Activated CD4-positive, alpha-beta memory T cell treated with anti-CD3 and anti-CD28 coated beads, Interleukin-2, amount 10 ng/mL, durations not matched to agents 7 days and 5 days (primary cell): Measurements from ENCODE around the gene FNDC3A. TPM values are rescaled to one million over a fixed set of nuclear protein-coding genes. Genes with fewer than 3 reads are reported as not detected.

Experiments
- CTCF ChIA-PET: fragments of 350-600 bp; sonication (Branson Sonifier 250); formaldehyde crosslinking; loops from one replicate; lab custom pipeline; 2021; ENCODE audit warnings: antibody characterized with exemption, inconsistent platforms; lab: Charles Lee
- POLR2A ChIA-PET: fragments of 350-600 bp; sonication (Branson Sonifier 250); formaldehyde crosslinking; loops from one replicate; lab custom pipeline; 2021; ENCODE audit warnings: antibody characterized with exemption; lab: Charles Lee
- DNase-seq: peaks from one replicate; pipeline ENCODE4 v3.0.0-alpha.2; 2020
- H3K27ac Mint-ChIP-seq: one replicate; pipeline ENCODE4 v1.8.0; 2021; ENCODE audit warnings: mild to moderate bottlenecking, mixed read lengths
- H3K27me3 Mint-ChIP-seq: one replicate; pipeline ENCODE4 v1.8.0; 2021; ENCODE audit warnings: mixed read lengths
- H3K36me3 Mint-ChIP-seq: one replicate; pipeline ENCODE4 v1.8.0; 2021; ENCODE audit warnings: low read depth, mixed read lengths
- H3K4me1 Mint-ChIP-seq: one replicate; pipeline ENCODE4 v1.8.0; 2021; ENCODE audit warnings: mixed read lengths
- H3K4me3 Mint-ChIP-seq: one replicate; pipeline ENCODE4 v1.8.0; 2021; ENCODE audit warnings: mild to moderate bottlenecking, mixed read lengths
- H3K9me3 Mint-ChIP-seq: one replicate; pipeline ENCODE4 v1.8.0; 2021; ENCODE audit warnings: mixed read lengths
- total RNA-seq, 2 experiments: library from RNA; stranded (reverse); gene quantifications; one replicate each; pipeline ENCODE4 v1.2.3, GENCODE V29; 2021

Gene FNDC3A
- total RNA-seq, 2 experiments from 2014 or later = 27.0 to 27.8 TPM

DNA sequence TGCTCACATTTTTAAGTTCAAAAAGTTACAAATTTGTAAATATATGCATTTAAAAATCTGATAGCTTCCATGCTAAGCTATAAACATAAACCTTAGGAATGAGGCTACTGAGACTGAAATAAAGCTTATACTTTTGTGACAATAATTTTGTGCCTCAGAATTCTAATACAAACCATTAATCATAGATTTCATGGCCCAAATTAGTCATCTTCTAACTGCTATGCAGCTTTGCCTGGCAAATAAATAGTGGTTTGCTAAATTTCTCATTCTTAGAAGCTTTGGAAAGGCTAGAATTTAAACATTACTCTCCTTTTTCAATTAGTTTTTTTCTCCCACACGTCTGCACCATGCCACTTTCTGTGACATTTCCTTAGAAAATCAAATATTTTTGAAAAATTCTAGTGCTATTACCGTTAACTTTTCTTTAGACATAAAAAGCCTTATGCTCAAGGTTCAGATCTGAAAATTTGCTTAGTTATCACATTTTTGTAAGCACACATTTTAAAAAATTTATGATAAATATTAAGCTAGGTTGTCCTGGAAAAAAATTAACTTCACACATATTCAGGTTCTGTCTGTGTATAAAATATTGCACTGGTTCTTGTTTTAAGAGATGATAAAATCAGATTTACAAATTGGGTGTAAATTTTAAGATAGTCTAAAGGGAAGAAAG, 46.9 kb downstream of the FNDC3A start:
- H3K9me3 Mint-ChIP-seq = peaks cover 15% of the 10 kb centered on the region
- H3K4me3 Mint-ChIP-seq = no peak overlapping the region
- H3K4me1 Mint-ChIP-seq = peaks cover 7% of the 10 kb centered on the region
- ChIA-PET CTCF (no interaction called here), POLR2A (interaction anchor here (1.1 kb wide), 1 partner anchor 46 kb away, joined by 3 read pairs; no protein-coding TSS in a partner anchor)
- no peak overlapping the region for H3K27ac Mint-ChIP-seq
- H3K36me3 Mint-ChIP-seq = peaks cover 32% of the 10 kb centered on the region
- H3K27me3 Mint-ChIP-seq = no peaks in the 10 kb centered on the region
- DNase-seq = no peak

DNA sequence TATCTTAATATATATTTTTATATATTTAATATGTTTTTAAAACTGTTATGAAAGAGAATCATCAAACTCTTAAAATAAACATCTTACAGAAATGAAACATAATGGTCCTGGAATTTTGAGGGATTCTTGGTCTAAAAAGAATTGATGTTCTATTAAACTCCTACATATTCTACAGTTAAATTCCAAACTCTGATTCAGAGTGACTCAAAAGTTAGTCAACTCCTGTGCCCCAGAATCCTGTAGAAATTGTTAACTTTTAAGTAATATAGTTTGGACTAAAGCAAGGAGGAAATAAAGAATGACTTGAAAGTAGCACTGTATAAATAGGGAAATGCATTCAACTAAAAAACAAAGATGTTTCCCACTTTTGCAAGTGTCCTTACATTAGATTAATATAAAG, 47.7 kb downstream of the FNDC3A start:
- peaks cover 36% of the 10 kb centered on the region for H3K36me3 Mint-ChIP-seq
- H3K9me3 Mint-ChIP-seq = peaks cover 16% of the 10 kb centered on the region
- no peaks in the 10 kb centered on the region for H3K27me3 Mint-ChIP-seq
- DNase-seq = no peak
- peaks cover 8% of the 10 kb centered on the region for H3K4me1 Mint-ChIP-seq
- ChIA-PET CTCF (no interaction called here), POLR2A (no interaction called here)
- H3K4me3 Mint-ChIP-seq = no peak overlapping the region
- no peak overlapping the region for H3K27ac Mint-ChIP-seq

DNA sequence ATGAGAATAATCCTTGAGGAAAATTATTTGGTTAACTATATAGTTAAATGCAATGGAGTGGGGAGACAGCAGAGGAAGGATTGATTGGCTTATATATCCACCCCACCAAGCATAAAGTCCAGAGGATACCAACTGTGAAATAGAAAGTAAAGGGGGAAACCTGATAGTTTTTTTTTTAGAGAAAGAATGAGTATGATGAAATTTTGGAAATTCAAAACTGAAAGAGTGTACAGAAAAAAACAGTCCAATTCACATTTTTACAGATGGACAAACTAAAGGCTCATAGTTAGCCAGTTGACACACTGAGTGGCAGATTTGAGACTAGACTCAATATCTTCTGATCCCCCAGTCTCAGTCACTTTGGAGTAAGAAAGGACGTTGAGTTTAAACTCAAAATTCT, 51.1 kb downstream of the FNDC3A start:
- ChIA-PET POLR2A (no interaction called here), CTCF (no interaction called here)
- Mint-ChIP-seq H3K27me3 (no peaks in the 10 kb centered on the region), H3K4me1 (peaks cover 3% of the 10 kb centered on the region), H3K9me3 (peaks cover 21% of the 10 kb centered on the region), H3K27ac (no peak overlapping the region), H3K4me3 (no peak overlapping the region), H3K36me3 (peaks cover 49% of the 10 kb centered on the region)
- no peak for DNase-seq

DNA sequence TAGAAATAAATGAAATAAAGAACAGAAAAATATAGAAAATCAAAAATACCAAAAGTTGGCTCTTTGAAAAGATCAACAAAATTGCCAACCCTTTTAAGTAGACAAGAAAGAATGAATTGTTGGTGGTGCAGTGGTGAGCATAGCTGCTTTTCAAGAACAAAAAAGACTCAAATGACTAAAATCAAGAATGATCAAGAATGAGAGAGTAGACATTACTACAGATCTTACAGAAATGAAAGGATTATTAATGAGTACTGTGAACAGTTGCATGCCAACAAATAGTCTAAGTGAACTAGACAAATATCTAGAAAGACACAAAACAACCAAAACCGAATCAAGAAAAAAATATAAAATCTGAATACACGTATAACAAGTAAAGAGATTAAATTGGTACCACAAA, 53.9 kb downstream of the FNDC3A start:
- Mint-ChIP-seq H3K4me3 (no peak overlapping the region), H3K9me3 (peaks cover 16% of the 10 kb centered on the region), H3K36me3 (peaks cover 41% of the 10 kb centered on the region), H3K27ac (no peak overlapping the region), H3K27me3 (no peaks in the 10 kb centered on the region), H3K4me1 (peaks cover 1% of the 10 kb centered on the region)
- CTCF ChIA-PET = no interaction called here
- no peak for DNase-seq
- POLR2A ChIA-PET = no interaction called here

DNA sequence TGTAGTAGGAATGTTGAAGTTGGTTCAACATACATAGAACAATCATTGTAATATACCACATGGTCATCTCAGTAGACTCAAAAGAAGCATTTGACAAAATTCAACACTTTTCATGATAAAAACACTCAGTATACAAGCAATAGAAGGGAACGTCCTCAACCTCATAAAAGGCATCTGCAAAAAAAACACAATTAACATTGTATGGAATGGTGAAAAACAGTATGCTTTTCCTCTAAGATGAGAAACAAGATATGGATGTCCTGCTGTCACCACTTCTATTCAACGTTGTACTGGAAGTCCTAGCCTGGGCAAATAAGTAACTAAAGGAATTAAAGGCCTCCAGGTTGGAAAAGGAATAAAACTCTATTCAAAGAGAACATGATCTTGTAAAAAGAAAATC, 54.5 kb downstream of the FNDC3A start:
- peaks cover 1% of the 10 kb centered on the region for H3K4me1 Mint-ChIP-seq
- POLR2A ChIA-PET = no interaction called here
- H3K27me3 Mint-ChIP-seq = no peaks in the 10 kb centered on the region
- peaks cover 16% of the 10 kb centered on the region for H3K9me3 Mint-ChIP-seq
- no peak for DNase-seq
- H3K36me3 Mint-ChIP-seq = peaks cover 41% of the 10 kb centered on the region
- CTCF ChIA-PET = no interaction called here
- H3K4me3 Mint-ChIP-seq = no peak overlapping the region
- no peak overlapping the region for H3K27ac Mint-ChIP-seq

GRCh38 chr13:49040872-49041271, 65.2 kb downstream of the FNDC3A start:
- DNase-seq = no peak
- Mint-ChIP-seq H3K9me3 (no peaks in the 10 kb centered on the region), H3K27ac (no peak overlapping the region), H3K4me3 (no peak overlapping the region), H3K27me3 (no peaks in the 10 kb centered on the region), H3K4me1 (peaks cover 2% of the 10 kb centered on the region), H3K36me3 (peaks cover 27% of the 10 kb centered on the region)
- CTCF ChIA-PET = no interaction called here
- POLR2A ChIA-PET = no interaction called here

DNA sequence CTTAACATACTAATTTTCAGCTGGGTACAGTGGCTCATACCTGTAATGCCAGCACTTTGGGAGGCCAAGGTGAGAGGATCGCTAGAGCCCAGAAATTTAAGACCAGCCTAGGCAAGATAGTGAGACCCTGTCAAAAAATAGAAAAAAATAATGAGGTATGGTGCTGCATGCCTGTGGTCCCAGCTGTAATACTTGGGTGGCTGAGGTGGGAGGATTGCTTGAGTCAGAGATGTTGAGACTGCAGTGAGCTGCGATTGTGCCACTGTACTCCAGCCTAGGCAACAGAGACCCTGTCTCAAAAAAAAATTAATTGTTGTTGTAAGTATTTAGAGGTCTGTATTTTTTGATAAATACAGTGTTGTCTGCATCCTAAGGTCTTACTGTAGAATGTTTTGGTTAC, 66.8 kb downstream of the FNDC3A start:
- POLR2A ChIA-PET = no interaction called here
- no peak for DNase-seq
- H3K9me3 Mint-ChIP-seq = peaks cover 4% of the 10 kb centered on the region
- CTCF ChIA-PET = no interaction called here
- H3K36me3 Mint-ChIP-seq = peaks cover 35% of the 10 kb centered on the region
- no peaks in the 10 kb centered on the region for H3K27me3 Mint-ChIP-seq
- H3K4me3 Mint-ChIP-seq = no peak overlapping the region
- peaks cover 2% of the 10 kb centered on the region for H3K4me1 Mint-ChIP-seq
- no peak overlapping the region for H3K27ac Mint-ChIP-seq

- ChIA-PET POLR2A (no interaction called here), CTCF (no interaction called here)
- Mint-ChIP-seq H3K27me3 (no peaks in the 10 kb centered on the region), H3K9me3 (peaks cover 9% of the 10 kb centered on the region), H3K27ac (no peak overlapping the region), H3K4me3 (no peak overlapping the region), H3K4me1 (peaks cover 9% of the 10 kb centered on the region), H3K36me3 (peaks cover 43% of the 10 kb centered on the region)
- no peak for DNase-seq
Observed at GRCh38 chr13:49044008-49044407, 68.3 kb downstream of the FNDC3A start.

- Mint-ChIP-seq H3K27ac (no peak overlapping the region), H3K36me3 (peaks cover 43% of the 10 kb centered on the region), H3K4me1 (peaks cover 16% of the 10 kb centered on the region), H3K27me3 (no peaks in the 10 kb centered on the region), H3K9me3 (peaks cover 14% of the 10 kb centered on the region), H3K4me3 (no peak overlapping the region)
- no peak for DNase-seq
- CTCF ChIA-PET = no interaction called here
- POLR2A ChIA-PET = no interaction called here
Observed at GRCh38 chr13:49044836-49045235, 69.1 kb downstream of the FNDC3A start.

DNA sequence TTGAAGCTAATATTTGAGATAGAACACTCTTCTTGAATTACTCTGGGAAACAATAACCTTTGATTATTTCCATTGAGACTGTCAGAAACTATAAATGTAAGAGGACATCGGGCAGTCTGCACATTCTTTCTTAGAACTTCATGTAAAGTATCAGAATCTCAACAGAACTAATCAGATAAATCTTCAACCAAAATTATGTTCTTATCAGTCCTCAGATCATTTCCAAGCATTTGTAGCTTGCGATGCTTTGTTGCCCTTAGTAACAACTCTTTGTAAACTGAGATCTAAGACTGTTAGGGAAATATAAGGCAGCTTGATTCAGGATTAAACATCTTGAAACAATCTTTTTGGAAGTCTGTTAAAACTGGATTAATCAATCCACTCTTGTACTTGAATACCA, 70.3 kb downstream of the FNDC3A start:
- peaks cover 47% of the 10 kb centered on the region for H3K36me3 Mint-ChIP-seq
- H3K27me3 Mint-ChIP-seq = no peaks in the 10 kb centered on the region
- no peak for DNase-seq
- ChIA-PET POLR2A (no interaction called here), CTCF (no interaction called here)
- H3K9me3 Mint-ChIP-seq = peaks cover 22% of the 10 kb centered on the region
- H3K27ac Mint-ChIP-seq = no peak overlapping the region
- H3K4me3 Mint-ChIP-seq = no peak overlapping the region
- H3K4me1 Mint-ChIP-seq = peaks cover 16% of the 10 kb centered on the region

DNA sequence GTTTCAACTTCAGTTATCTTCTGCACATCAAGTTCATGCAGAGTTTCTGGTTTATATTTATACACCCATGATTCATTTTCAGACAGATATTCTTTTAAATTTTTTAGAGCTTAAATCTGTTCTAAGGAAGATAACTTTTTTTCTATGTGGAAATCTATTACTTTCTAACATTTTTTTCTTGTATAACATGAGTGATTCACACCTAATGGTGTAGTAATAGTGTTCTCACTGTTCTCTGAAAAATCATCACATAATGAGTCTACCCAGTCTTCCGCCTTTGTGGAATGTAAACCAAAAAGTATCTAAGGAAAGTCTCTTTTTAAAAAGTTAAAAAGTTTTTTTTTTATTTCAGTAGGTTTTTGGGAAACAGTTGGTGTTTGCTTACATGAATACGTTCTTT, 70.8 kb downstream of the FNDC3A start:
- peaks cover 50% of the 10 kb centered on the region for H3K36me3 Mint-ChIP-seq
- no peaks in the 10 kb centered on the region for H3K27me3 Mint-ChIP-seq
- POLR2A ChIA-PET = no interaction called here
- CTCF ChIA-PET = no interaction called here
- H3K27ac Mint-ChIP-seq = no peak overlapping the region
- no peak for DNase-seq
- peaks cover 16% of the 10 kb centered on the region for H3K4me1 Mint-ChIP-seq
- peaks cover 22% of the 10 kb centered on the region for H3K9me3 Mint-ChIP-seq
- H3K4me3 Mint-ChIP-seq = no peak overlapping the region

DNA sequence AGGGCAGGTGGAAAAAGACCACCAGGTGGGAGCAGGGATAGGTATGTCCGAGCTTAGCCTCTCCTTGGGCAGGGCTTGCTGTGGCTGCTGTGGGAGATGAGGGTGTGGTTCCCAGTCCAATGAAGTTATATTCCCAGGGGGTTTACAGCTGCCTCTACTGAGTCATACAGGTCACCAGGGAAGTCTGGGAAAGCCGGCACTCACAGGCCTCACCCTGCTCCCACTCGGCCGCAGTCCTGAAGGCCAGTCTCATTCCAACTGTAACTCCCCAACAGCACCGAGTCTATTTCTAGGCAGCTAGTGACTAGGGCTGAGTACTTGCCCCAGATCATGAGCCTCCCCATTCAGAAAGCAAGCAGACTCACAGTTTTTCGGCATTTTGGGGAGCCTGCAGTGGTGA, 77.1 kb downstream of the FNDC3A start:
- ChIA-PET POLR2A (no interaction called here), CTCF (no interaction called here)
- H3K27ac Mint-ChIP-seq = no peak overlapping the region
- no peak for DNase-seq
- H3K9me3 Mint-ChIP-seq = peaks cover 18% of the 10 kb centered on the region
- H3K4me3 Mint-ChIP-seq = no peak overlapping the region
- H3K4me1 Mint-ChIP-seq = peaks cover 14% of the 10 kb centered on the region
- H3K36me3 Mint-ChIP-seq = peaks cover 35% of the 10 kb centered on the region
- no peaks in the 10 kb centered on the region for H3K27me3 Mint-ChIP-seq

DNA sequence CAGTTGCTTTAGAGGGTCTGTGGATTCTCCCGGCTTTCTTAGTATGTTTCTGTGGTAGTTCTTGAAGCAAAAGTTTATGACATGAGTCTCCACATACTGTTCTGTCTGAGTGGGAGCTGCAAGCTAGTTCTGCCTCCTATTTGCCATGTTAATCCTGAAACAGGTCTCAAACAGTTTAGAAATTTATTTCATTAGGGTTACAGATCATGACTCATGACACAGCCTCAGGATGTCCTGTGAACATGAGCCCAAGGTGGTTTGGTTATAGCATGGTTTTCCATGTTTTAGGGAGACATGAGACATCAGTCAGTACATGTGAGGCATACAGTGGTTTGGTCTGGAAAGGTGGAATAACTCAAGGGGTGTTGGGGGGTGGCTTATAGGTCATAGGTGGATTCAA, 77.5 kb downstream of the FNDC3A start:
- H3K36me3 Mint-ChIP-seq = peaks cover 38% of the 10 kb centered on the region
- no peaks in the 10 kb centered on the region for H3K27me3 Mint-ChIP-seq
- peaks cover 18% of the 10 kb centered on the region for H3K9me3 Mint-ChIP-seq
- CTCF ChIA-PET = interaction anchor here (0.6 kb wide), 1 partner anchor 54 kb away, joined by 3 read pairs; no protein-coding TSS in a partner anchor
- POLR2A ChIA-PET = no interaction called here
- DNase-seq = no peak
- no peak overlapping the region for H3K27ac Mint-ChIP-seq
- peaks cover 14% of the 10 kb centered on the region for H3K4me1 Mint-ChIP-seq
- H3K4me3 Mint-ChIP-seq = no peak overlapping the region

GRCh38 chr13:49053906-49054305, 78.2 kb downstream of the FNDC3A start:
- ChIA-PET CTCF (interaction anchor here (0.6 kb wide), 1 partner anchor 53 kb away, joined by 3 read pairs; no protein-coding TSS in a partner anchor), POLR2A (no interaction called here)
- Mint-ChIP-seq H3K9me3 (peaks cover 13% of the 10 kb centered on the region), H3K27ac (no peak overlapping the region), H3K36me3 (peaks cover 34% of the 10 kb centered on the region), H3K4me3 (no peak overlapping the region), H3K27me3 (no peaks in the 10 kb centered on the region), H3K4me1 (peaks cover 8% of the 10 kb centered on the region)
- no peak for DNase-seq
